ENCODE results near the gene PHF1.

Gene PHF1

GRCh38 chr6:33433544-33434191 lies 22.9 kb downstream of the PHF1 start:
- no peak for DNase-seq

DNA sequence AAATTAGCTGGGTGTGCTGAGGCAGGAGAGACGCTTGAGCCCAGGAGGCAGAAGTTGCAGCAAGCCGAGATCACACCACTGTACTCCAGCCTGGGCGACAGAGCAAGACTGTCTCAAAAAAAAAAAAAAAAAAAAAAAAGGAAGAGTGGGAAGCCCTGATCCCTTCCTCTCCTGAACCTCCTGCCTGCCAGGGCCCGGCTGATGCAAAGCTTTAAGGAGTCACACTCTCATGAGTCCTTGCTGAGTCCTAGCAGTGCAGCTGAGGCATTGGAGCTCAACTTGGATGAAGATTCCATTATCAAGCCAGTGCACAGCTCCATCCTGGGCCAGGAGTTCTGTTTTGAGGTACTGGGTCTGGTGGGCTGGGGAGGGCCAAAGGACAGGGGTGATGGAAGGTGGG lies 24.1 kb downstream of the PHF1 start:
- DNase-seq, result no peak

GRCh38 chr6:33437666-33438065 lies 26.9 kb downstream of the PHF1 start:
- DNase-seq, result no peak

DNA sequence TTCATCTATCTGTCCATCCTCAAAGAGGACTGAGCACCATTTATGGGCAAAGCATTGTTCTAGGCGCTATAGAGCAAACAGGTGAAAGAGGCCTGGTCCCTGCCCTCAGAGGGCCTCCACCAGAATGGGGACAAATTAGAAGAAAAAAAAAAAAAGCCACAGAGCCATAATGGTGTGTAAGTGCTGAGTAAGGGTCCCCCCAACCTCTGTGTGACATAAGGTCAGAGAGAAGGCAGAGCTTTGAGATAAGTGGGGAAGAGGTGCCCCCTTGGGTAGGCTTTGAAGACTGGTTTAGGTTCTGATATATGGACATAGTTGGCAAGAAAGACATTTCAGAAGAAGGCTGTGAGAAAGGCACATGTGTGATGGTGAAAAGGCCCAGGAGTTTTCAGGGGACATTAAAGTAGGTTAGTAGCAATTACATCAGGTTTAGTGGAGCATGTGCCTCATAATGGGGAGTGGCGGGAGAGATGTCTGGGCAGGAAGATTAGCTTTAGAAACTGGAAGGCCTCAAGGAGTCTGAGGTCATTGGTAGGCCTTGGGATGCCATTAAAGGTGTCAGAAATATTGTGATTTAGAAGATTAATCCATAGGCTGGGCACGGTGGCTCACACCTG lies 28.3 kb downstream of the PHF1 start:
- no peak for DNase-seq

- no peak for DNase-seq
Observed at GRCh38 chr6:33439956-33440648, 29.3 kb downstream of the PHF1 start.

DNA sequence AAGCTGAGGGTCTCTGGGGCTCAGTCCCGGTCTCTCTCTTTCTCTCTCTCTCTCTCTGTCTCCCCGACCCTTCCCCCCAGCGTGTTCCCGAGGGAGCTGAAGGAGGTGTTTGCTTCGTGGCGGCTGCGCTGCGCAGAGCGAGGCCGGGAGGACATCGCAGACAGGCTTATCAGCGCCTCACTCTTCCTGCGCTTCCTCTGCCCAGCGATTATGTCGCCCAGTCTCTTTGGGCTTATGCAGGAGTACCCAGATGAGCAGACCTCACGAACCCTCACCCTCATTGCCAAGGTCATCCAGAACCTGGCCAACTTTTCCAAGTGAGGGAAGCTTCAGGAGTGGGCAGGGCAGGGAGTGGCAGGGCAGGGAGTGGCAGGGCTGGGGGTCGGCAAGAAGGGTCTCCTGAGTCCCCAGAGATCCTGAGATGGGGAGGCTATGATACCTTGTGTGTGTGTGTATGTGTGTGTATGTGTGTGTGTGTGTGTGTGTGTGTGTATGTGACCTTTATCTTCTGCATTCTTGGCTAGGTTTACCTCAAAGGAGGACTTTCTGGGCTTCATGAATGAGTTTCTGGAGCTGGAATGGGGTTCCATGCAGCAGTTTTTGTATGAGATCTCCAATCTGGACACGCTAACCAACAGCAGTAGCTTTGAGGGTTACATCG lies 30.0 kb downstream of the PHF1 start:
- no peak for DNase-seq

DNA sequence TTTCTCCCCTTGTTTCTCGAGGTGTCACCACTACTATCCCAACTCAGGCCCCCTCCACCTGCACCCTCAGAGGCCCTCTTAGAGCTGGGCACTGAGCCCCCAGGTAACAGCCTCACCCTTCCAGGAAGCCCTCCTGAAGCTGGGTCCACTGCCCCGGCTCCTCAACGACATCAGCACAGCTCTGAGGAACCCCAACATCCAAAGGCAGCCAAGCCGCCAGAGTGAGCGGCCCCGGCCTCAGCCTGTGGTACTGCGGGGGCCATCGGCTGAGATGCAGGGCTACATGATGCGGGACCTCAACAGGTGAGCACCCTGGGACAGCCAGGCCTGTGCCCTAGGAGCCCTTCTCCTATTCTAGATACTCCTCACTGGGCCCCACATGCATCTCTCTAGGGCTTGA lies 30.6 kb downstream of the PHF1 start:
- DNase-seq, result no peak

DNA sequence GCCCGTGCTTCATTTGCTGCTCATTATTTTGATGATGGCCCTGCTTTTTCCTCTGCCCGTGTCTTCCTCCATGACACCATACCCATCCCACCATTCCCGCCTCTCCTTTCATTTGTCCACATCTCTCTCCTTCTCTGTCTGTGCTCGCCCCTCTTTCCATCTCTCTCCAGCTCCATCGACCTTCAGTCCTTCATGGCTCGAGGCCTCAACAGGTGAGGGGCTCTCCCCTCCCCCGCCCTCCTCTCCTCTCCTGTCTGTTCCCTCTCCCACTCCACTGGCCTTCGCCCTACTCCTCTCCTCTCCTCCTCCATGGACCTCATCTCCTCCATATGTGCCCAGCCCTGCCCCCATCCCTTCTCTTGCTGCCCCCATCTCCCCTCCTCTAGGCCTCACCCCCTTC lies 31.5 kb downstream of the PHF1 start:
- DNase-seq, result no peak

GRCh38 chr6:33443025-33443424 lies 32.2 kb downstream of the PHF1 start:
- no peak for DNase-seq

GRCh38 chr6:33443619-33444504 lies 33.0 kb downstream of the PHF1 start:
- DNase-seq, result no peak

- DNase-seq, result peak; percentile 59 to 83
Observed at GRCh38 chr6:33445119-33445603, 34.3 kb downstream of the PHF1 start.

GRCh38 chr6:33446356-33446755 lies 35.5 kb downstream of the PHF1 start:
- DNase-seq, result no peak

GRCh38 chr6:33450434-33450833 lies 39.6 kb downstream of the PHF1 start:
- DNase-seq, result peak; percentile 34 to 50

GRCh38 chr6:33451606-33452005 lies 40.8 kb downstream of the PHF1 start:
- DNase-seq, result no peak

- DNase-seq, result no peak
Observed at GRCh38 chr6:33452496-33452895, 41.7 kb downstream of the PHF1 start.

DNA sequence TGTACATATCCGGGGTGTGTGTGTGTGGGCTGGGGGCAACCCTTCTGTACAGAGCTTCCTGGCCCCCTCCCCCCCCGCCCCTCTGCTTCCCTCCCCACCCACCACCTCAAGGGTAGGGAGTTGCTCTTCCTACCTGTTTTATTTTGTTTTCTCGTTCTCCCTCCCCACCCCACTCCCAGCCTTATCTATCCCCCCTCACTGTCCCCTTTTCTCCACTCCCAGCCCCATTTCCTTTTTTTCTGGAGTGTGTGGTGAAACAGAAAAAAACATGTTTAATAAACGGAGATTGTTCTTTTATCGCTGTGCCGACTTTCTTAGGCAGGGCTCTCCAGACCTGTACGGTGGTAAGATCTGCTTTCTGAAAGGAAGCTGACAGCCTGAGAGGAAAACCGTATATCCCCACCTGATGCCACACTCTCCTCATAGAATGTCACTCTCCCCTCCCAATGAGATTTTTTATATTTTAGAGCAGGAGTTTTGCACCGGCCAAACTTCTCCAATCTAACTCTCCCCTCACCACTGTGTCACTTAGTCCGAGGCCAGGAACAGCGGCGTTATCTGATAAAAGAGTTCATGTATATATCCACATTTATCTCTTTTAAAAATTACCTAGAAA lies 42.7 kb downstream of the PHF1 start:
- DNase-seq, result peak in 1 of 2 experiments; percentile 15

DNA sequence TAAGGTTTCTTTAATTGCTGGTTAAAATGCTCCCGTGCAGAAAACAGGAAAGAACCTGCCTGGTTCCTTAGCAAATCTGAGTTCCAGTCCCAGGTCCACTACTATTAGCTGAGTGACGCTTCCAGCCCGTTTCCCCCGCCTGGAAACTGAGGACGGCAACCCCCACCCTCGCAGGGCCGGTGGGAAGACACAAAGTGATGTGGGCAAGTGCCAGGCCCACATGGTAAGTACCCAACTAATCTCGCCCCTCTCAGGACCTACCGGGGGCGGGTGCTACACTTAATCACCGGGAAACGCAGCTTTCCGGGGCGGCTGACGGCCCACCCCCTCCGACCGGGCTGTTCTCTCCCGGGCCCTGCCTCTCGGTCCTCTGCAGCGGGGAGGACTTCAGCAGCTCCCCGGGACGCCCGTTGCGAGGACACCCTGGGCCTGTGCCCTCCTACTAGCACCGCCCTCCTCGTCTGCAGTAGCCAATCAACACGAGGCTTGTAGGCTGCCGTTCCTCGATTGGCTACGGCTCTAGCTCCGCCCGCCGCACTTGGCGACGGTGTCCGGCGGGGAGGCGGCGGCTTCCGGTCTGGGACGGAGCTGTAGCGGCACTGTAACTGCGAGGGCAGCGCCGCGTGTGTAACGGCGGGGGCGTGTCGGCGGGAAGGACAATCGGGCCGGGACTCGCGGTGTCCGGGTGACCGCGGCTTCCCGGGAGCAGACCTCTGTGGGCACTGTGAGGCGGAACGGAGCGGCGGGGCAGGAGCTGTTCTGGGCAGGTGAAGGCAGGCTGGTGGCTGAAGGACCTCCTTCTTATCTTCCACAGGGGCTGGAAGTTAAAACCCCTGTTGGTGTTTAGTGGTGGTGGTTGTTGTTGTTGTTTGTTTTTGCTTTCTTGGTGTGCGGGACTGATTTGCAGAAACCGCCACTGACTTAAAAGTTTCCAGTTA lies 43.5 kb downstream of the PHF1 start, which contains the start of gene ZBTB9:
Gene ZBTB9 (plus strand): TSS at position 568 of the 938 bp plus-strand sequence. CDS start 525 bp downstream, outside the sequence.
- DNase-seq, result peak; percentile 98 to 99

DNA sequence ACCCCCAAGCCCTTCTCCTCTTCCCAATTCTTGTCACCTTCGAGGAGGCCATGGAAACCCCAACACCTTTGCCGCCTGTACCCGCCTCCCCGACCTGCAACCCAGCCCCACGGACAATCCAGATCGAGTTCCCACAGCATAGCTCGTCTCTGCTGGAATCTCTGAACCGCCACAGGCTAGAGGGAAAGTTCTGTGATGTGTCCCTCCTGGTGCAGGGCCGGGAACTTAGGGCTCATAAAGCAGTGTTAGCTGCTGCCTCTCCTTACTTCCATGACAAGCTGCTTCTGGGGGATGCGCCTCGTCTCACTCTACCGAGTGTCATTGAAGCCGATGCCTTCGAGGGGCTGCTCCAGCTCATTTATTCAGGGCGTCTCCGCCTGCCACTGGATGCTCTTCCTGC lies 44.2 kb downstream of the PHF1 start:
- DNase-seq, result no peak

GRCh38 chr6:33456156-33456555 lies 45.3 kb downstream of the PHF1 start:
- DNase-seq, result no peak

GRCh38 chr6:33458676-33459075 lies 47.9 kb downstream of the PHF1 start:
- no peak for DNase-seq

- no peak for DNase-seq
Observed at GRCh38 chr6:33459226-33459625, 48.4 kb downstream of the PHF1 start.

All from AML-193 (cell line).